HG03175 (cell line): ENCODE data around the gene AMPD3.
A peak's percentile ranks its signal among the peaks of the same experiment; 100 is the strongest.

Experiments used
- ATAC-seq: cut with Tn5 transposase; IDR thresholded peaks from one replicate; pipeline ENCODE4 v1.9.1; 2021; ENCODE audit warnings: mild to moderate bottlenecking, moderate library complexity; ENCODE audit not compliant: unreplicated experiment

AMPD3 gene

GRCh38 chr11:10459029-10459970 is 4.2 kb downstream of the AMPD3 start:
- ATAC-seq: peak; percentile 44

GRCh38 chr11:10460611-10461275 is 5.7 kb downstream of the AMPD3 start:
- ATAC-seq: peak; percentile 31

- ATAC-seq: no peak
Measured at GRCh38 chr11:10461276-10461790, 6.3 kb downstream of the AMPD3 start.

- ATAC-seq: no peak
Measured at GRCh38 chr11:10462746-10463300, 7.8 kb downstream of the AMPD3 start.

GRCh38 chr11:10473371-10473770 is 18.3 kb downstream of the AMPD3 start:
- no peak for ATAC-seq

GRCh38 chr11:10474551-10474950 is 19.5 kb downstream of the AMPD3 start:
- ATAC-seq: no peak

- no peak for ATAC-seq
Measured at GRCh38 chr11:10476342-10476741, 21.3 kb downstream of the AMPD3 start.

- no peak for ATAC-seq
Measured at GRCh38 chr11:10476927-10477689, 22.0 kb downstream of the AMPD3 start.

GRCh38 chr11:10477690-10478046 is 22.6 kb downstream of the AMPD3 start:
- ATAC-seq: no peak

GRCh38 chr11:10478066-10478465 is 23.0 kb downstream of the AMPD3 start:
- no peak for ATAC-seq

GRCh38 chr11:10478574-10479550 is 23.8 kb downstream of the AMPD3 start:
- ATAC-seq: no peak

GRCh38 chr11:10480026-10480425 is 25.0 kb downstream of the AMPD3 start:
- ATAC-seq: no peak

- ATAC-seq: no peak
Measured at GRCh38 chr11:10480760-10481159, 25.7 kb downstream of the AMPD3 start.

GRCh38 chr11:10481560-10482349 is 26.7 kb downstream of the AMPD3 start:
- no peak for ATAC-seq

GRCh38 chr11:10483174-10483573 is 28.1 kb downstream of the AMPD3 start:
- no peak for ATAC-seq

- no peak for ATAC-seq
Measured at GRCh38 chr11:10483584-10483983, 28.5 kb downstream of the AMPD3 start.

- no peak for ATAC-seq
Measured at GRCh38 chr11:10484461-10485180, 29.6 kb downstream of the AMPD3 start.

- ATAC-seq: no peak
Measured at GRCh38 chr11:10485646-10486045, 30.6 kb downstream of the AMPD3 start.
